ENCODE measurements around the gene SRGAP1. TPM values are rescaled to one million over a fixed set of nuclear protein-coding genes. Genes with fewer than 3 reads are reported as not detected.

Gene SRGAP1
- total RNA-seq, 3 donors from 2014 or later (not counting 1 experiment from before 2014, with no cell fraction given): 0.10 to 0.49 (median 0.16) TPM

- Mint-ChIP-seq H3K4me1 (no peaks in the 10 kb centered on the region), H3K36me3 (no peaks in the 10 kb centered on the region), H3K27ac (no peak overlapping the region), H3K9me3 (no peaks in the 10 kb centered on the region), H3K27me3 (ENCODE audit: low read depth in 2 of 2) (peaks cover 0 to 5% of the 10 kb centered on the region in 2 donors), H3K4me3 (no peak overlapping the region)
- no peak overlapping the region for H3K27ac ChIP-seq (ENCODE audit: low read length)
- TF ChIP-seq, protein P1, sequence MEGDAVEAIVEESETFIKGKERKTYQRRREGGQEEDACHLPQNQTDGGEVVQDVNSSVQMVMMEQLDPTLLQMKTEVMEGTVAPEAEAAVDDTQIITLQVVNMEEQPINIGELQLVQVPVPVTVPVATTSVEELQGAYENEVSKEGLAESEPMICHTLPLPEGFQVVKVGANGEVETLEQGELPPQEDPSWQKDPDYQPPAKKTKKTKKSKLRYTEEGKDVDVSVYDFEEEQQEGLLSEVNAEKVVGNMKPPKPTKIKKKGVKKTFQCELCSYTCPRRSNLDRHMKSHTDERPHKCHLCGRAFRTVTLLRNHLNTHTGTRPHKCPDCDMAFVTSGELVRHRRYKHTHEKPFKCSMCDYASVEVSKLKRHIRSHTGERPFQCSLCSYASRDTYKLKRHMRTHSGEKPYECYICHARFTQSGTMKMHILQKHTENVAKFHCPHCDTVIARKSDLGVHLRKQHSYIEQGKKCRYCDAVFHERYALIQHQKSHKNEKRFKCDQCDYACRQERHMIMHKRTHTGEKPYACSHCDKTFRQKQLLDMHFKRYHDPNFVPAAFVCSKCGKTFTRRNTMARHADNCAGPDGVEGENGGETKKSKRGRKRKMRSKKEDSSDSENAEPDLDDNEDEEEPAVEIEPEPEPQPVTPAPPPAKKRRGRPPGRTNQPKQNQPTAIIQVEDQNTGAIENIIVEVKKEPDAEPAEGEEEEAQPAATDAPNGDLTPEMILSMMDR (IDR thresholded peaks at IDR 0.05): no peak
- ATAC-seq (no peak), DNase-seq (no peak)
- intact Hi-C loops (cut with micrococcal nuclease): no loop called here
- WGBS (ENCODE audit: insufficient coverage): 87% methylated on average over 2 of the region's 2 CpGs
- no peaks in the 10 kb centered on the region for H3K36me3 ChIP-seq (ENCODE audit: control insufficient read depth, insufficient read depth, low read length)
- H3K4me1 ChIP-seq (ENCODE audit: control insufficient read depth, insufficient read depth, low read length): no peaks in the 10 kb centered on the region
- no peaks in the 10 kb centered on the region for H3K9me3 ChIP-seq (ENCODE audit: control insufficient read depth, insufficient read depth, low read length)
- H3K27me3 ChIP-seq (ENCODE audit: control insufficient read depth, insufficient read depth, low read length): no peaks in the 10 kb centered on the region
- no peak overlapping the region for H3K4me3 ChIP-seq (ENCODE audit: low read length)
Measured at GRCh38 chr12:63989301-63989845, 144.9 kb downstream of the SRGAP1 start.

DNA sequence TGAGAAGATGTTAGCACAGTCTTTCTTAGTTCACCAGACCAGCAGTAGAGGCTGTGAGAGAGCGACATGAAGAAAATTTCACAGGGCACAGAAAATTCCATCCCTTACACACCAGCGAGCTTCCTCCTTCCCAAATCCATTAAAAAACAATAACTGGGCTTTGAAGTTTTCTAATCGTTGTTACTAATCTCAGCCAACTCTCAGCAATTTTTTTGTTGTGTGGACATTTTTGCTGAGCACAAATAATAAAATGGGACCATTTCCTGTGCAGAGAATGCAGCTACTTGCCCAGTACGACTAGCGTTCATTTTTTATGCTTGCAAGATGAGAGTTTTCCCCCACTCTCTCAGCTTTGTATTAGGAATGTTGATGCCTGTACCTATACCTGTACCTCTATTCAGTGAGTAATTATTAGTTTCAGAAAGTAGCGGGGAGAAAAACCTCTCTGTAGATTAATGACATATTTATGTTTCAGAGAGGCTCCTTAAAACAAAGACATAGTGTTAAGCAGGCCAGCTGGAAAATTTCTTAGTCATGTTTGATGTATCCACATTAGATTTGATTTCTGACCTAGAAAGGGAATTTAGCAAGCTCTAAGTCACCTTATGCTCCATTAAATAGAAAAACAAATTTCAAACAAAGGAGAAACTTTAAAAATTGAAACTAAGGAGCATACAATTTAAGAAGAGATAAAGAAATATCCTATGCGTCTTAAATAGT, 146.5 kb downstream of the SRGAP1 start:
- no peak for ATAC-seq
- DNase-seq: no peak
- peaks cover 0 to 5% of the 10 kb centered on the region in 2 donors for H3K27me3 Mint-ChIP-seq (ENCODE audit: low read depth in 2 of 2)

DNA sequence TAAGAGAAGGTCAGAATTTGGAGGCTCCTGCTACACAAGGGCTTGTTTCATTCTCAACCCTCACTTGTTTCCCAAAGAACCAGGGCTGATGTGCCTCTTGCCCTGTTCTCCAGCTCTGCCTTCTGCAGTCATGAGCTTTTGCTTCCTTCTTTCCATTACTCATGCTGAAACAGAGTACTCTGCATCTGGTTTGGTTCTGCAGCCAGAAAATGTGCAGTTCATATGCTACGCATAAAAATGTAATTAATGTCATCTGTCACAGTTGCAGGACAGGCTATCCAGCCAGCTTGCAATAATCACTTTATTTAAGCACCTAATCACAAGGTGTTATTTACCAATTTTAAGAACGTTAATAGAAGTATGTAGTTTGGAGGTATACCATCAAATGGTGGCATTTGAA, 150.2 kb downstream of the SRGAP1 start:
- no peak overlapping the region for H3K4me3 ChIP-seq (ENCODE audit: low read length)
- H3K4me1 ChIP-seq (ENCODE audit: control insufficient read depth, insufficient read depth, low read length): no peaks in the 10 kb centered on the region
- no peak overlapping the region for H3K27ac ChIP-seq (ENCODE audit: low read length)
- intact Hi-C loops (cut with micrococcal nuclease): no loop called here
- H3K4me3 Mint-ChIP-seq: no peak overlapping the region
- no peaks in the 10 kb centered on the region for H3K9me3 ChIP-seq (ENCODE audit: control insufficient read depth, insufficient read depth, low read length)
- H3K36me3 ChIP-seq (ENCODE audit: control insufficient read depth, insufficient read depth, low read length): no peaks in the 10 kb centered on the region
- WGBS (ENCODE audit: insufficient coverage): 100% methylated on average over 1 of the region's 2 CpGs
- no peak overlapping the region for H3K27ac Mint-ChIP-seq
- H3K27me3 ChIP-seq (ENCODE audit: control insufficient read depth, insufficient read depth, low read length): no peaks in the 10 kb centered on the region
- ATAC-seq (no peak), DNase-seq (no peak)
- TF ChIP-seq, protein P1 (IDR thresholded peaks at IDR 0.05): no peak
- H3K36me3 Mint-ChIP-seq: no peaks in the 10 kb centered on the region
- peaks cover 0 to 7% of the 10 kb centered on the region in 2 donors for H3K27me3 Mint-ChIP-seq (ENCODE audit: low read depth in 2 of 2)
- H3K4me1 Mint-ChIP-seq: no peaks in the 10 kb centered on the region
- H3K9me3 Mint-ChIP-seq: peaks cover 2 to 4% of the 10 kb centered on the region in 2 donors

More for the DNA sequence above, 146.5 kb downstream of the SRGAP1 start:
- intact Hi-C loops (cut with micrococcal nuclease): no loop called here
- WGBS (ENCODE audit: insufficient coverage): 93% methylated on average over 4 of the region's 7 CpGs
- no peaks in the 10 kb centered on the region for H3K36me3 ChIP-seq (ENCODE audit: control insufficient read depth, insufficient read depth, low read length)
- no peaks in the 10 kb centered on the region for H3K27me3 ChIP-seq (ENCODE audit: control insufficient read depth, insufficient read depth, low read length)
- TF ChIP-seq, protein P1 (IDR thresholded peaks at IDR 0.05): no peak
- H3K4me3 ChIP-seq (ENCODE audit: low read length): no peak overlapping the region
- no peaks in the 10 kb centered on the region for H3K9me3 ChIP-seq (ENCODE audit: control insufficient read depth, insufficient read depth, low read length)
- H3K4me3 Mint-ChIP-seq: no peak overlapping the region
- H3K36me3 Mint-ChIP-seq: no peaks in the 10 kb centered on the region
- H3K4me1 ChIP-seq (ENCODE audit: control insufficient read depth, insufficient read depth, low read length): no peaks in the 10 kb centered on the region
- H3K9me3 Mint-ChIP-seq: no peaks in the 10 kb centered on the region
- no peak overlapping the region for H3K27ac ChIP-seq (ENCODE audit: low read length)
- no peak overlapping the region for H3K27ac Mint-ChIP-seq
- H3K4me1 Mint-ChIP-seq: no peaks in the 10 kb centered on the region

Data from natural killer cell (primary cell).